Mesothelial cell of epicardium (in vitro differentiated cells): Measurements from ENCODE around the gene RNF7. TPM values are rescaled to one million over a fixed set of nuclear protein-coding genes. Genes with fewer than 3 reads are reported as not detected.
"Not testable (repeated sequence)": the region's sequence is repeated elsewhere in the genome, so short reads cannot be mapped to it uniquely, and the experiment has no call there.

ENCODE experiments used
- DNase-seq, 2 experiments: peaks; one replicate each; pipeline ENCODE4 v3.0.0; 2021; ENCODE audit warnings: low spot score in 2 of 2; ENCODE audit not compliant: unreplicated experiment in 2 of 2
- H3K27ac Mint-ChIP-seq: 2 replicates; pipeline ENCODE4 v1.8.0; 2021; ENCODE audit warnings: mixed read lengths
- H3K27me3 Mint-ChIP-seq: 2 replicates; pipeline ENCODE4 v1.8.0; 2021; ENCODE audit warnings: low read depth, mixed read lengths
- H3K36me3 Mint-ChIP-seq: 2 replicates; pipeline ENCODE4 v1.8.0; 2021; ENCODE audit warnings: mixed read lengths
- H3K4me1 Mint-ChIP-seq: 2 replicates; pipeline ENCODE4 v1.8.0; 2021; ENCODE audit warnings: mixed read lengths
- H3K4me3 Mint-ChIP-seq: 2 replicates; pipeline ENCODE4 v1.8.0; 2021; ENCODE audit warnings: mild to moderate bottlenecking, moderate library complexity, mixed read lengths
- H3K9me3 Mint-ChIP-seq: 2 replicates; pipeline ENCODE4 v1.8.0; 2021; ENCODE audit warnings: mixed read lengths
- CTCF ChIP-seq: fragments of 200-600 bp; sonication (generic); IDR thresholded peaks from one replicate; pipeline ENCODE4 v1.5.0; 2021; ENCODE audit warnings: antibody characterized with exemption; ENCODE audit not compliant: unreplicated experiment
- total RNA-seq: library from RNA; stranded (reverse); gene quantifications from 3 replicates; pipeline ENCODE4 v1.2.1, GENCODE V29; 2021

Gene RNF7
- total RNA-seq, 1 donor from 2014 or later, result 94.3 TPM

- no peak for TF ChIP-seq CTCF
- Mint-ChIP-seq H3K4me1 (no peaks in the 10 kb centered on the region), H3K27ac (no peak overlapping the region), H3K9me3 (peaks cover 7% of the 10 kb centered on the region), H3K27me3 (no peaks in the 10 kb centered on the region), H3K36me3 (no peaks in the 10 kb centered on the region), H3K4me3 (no peak overlapping the region)
- DNase-seq, result no peak
Observed at GRCh38 chr3:141784096-141784495, 46.0 kb downstream of the RNF7 start.

GRCh38 chr3:141784531-141784930, 46.4 kb downstream of the RNF7 start:
- Mint-ChIP-seq H3K36me3 (no peaks in the 10 kb centered on the region), H3K27ac (no peak overlapping the region), H3K9me3 (peaks cover 9% of the 10 kb centered on the region), H3K4me1 (no peaks in the 10 kb centered on the region), H3K4me3 (no peak overlapping the region), H3K27me3 (no peaks in the 10 kb centered on the region)
- no peak for DNase-seq
- TF ChIP-seq CTCF, result no peak

GRCh38 chr3:141788149-141788548, 50.1 kb downstream of the RNF7 start:
- no peaks in the 10 kb centered on the region for H3K4me1 Mint-ChIP-seq
- TF ChIP-seq CTCF, result no peak
- no peak overlapping the region for H3K4me3 Mint-ChIP-seq
- no peak overlapping the region for H3K27ac Mint-ChIP-seq
- peaks cover 3% of the 10 kb centered on the region for H3K9me3 Mint-ChIP-seq
- H3K27me3 Mint-ChIP-seq, result no peaks in the 10 kb centered on the region
- DNase-seq, result no peak
- H3K36me3 Mint-ChIP-seq, result no peaks in the 10 kb centered on the region

- H3K36me3 Mint-ChIP-seq, DNase-seq, H3K9me3 Mint-ChIP-seq, H3K27ac Mint-ChIP-seq, H3K4me3 Mint-ChIP-seq, H3K27me3 Mint-ChIP-seq, H3K4me1 Mint-ChIP-seq: not testable (repeated sequence)
Observed at GRCh38 chr3:141788750-141789149, 50.7 kb downstream of the RNF7 start.

- Mint-ChIP-seq H3K4me1 (no peaks in the 10 kb centered on the region), H3K9me3 (peaks cover 3% of the 10 kb centered on the region), H3K4me3 (no peak overlapping the region), H3K27ac (no peak overlapping the region), H3K36me3 (no peaks in the 10 kb centered on the region), H3K27me3 (no peaks in the 10 kb centered on the region)
- TF ChIP-seq CTCF, result no peak
- no peak for DNase-seq
Observed at GRCh38 chr3:141789281-141789680, 51.2 kb downstream of the RNF7 start.

- H3K36me3 Mint-ChIP-seq, result no peaks in the 10 kb centered on the region
- H3K4me3 Mint-ChIP-seq, result no peak overlapping the region
- H3K9me3 Mint-ChIP-seq, result peaks cover 3% of the 10 kb centered on the region
- no peak for TF ChIP-seq CTCF
- H3K4me1 Mint-ChIP-seq, result no peaks in the 10 kb centered on the region
- H3K27ac Mint-ChIP-seq, result no peak overlapping the region
- H3K27me3 Mint-ChIP-seq, result no peaks in the 10 kb centered on the region
- DNase-seq, result no peak
Observed at GRCh38 chr3:141790171-141790570, 52.1 kb downstream of the RNF7 start.
